OCI-LY1 (cell line): ENCODE measurements around the gene TPBGL.
A peak's percentile ranks its signal among the peaks of the same experiment; 100 is the strongest.

ENCODE experiments used
- H2AFZ ChIP-seq: fragments of 200-600 bp; sonication (generic), shearing (Covaris generic); 2 replicates; pipeline ENCODE4 v1.6.0; 2014; ENCODE audit warnings: antibody characterized with exemption, mild to moderate bottlenecking, low read length
- H3F3A ChIP-seq: fragments of 200-600 bp; sonication (generic), shearing (Covaris generic); 2 replicates; pipeline ENCODE4 v1.6.0; 2014; ENCODE audit warnings: mild to moderate bottlenecking, antibody characterized with exemption, low read length, moderate library complexity; ENCODE audit not compliant: insufficient read depth
- H3K27ac ChIP-seq: fragments of 200-600 bp; sonication (generic); 2 replicates; pipeline ENCODE4 v1.5.1; 2014; ENCODE audit warnings: low read length, mixed run types, mild to moderate bottlenecking, low read depth; ENCODE audit not compliant: poor library complexity, severe bottlenecking
- H3K27me3 ChIP-seq: fragments of 200-600 bp; sonication (generic); 2 replicates; pipeline ENCODE4 v1.6.0; 2014; ENCODE audit warnings: antibody characterized with exemption, mild to moderate bottlenecking, low read length, moderate library complexity; ENCODE audit not compliant: insufficient read depth
- H3K36me3 ChIP-seq: fragments of 200-600 bp; sonication (generic); 2 replicates; pipeline ENCODE4 v1.6.1; 2014; ENCODE audit warnings: mild to moderate bottlenecking, antibody characterized with exemption, low read length, moderate library complexity, mixed read lengths; ENCODE audit not compliant: insufficient read depth
- H3K4me1 ChIP-seq: fragments of 200-600 bp; sonication (generic); 2 replicates; pipeline ENCODE4 v1.5.1; 2014; ENCODE audit warnings: mild to moderate bottlenecking, low read length, moderate library complexity; ENCODE audit not compliant: insufficient read depth, severe bottlenecking
- H3K4me2 ChIP-seq: fragments of 200-600 bp; sonication (generic), shearing (Covaris generic); 2 replicates; pipeline ENCODE4 v1.6.1; 2014; ENCODE audit warnings: low read length
- H3K4me3 ChIP-seq: fragments of 200-600 bp; sonication (generic); 2 replicates; pipeline ENCODE4 v1.5.1; 2014; ENCODE audit warnings: low read length, low read depth, mild to moderate bottlenecking, mixed read lengths; ENCODE audit not compliant: poor library complexity, severe bottlenecking
- H3K79me2 ChIP-seq: fragments of 200-600 bp; shearing (Covaris generic); 2 replicates; pipeline ENCODE4 v1.6.1; 2016; ENCODE audit warnings: mixed run types, low read length, mixed read lengths; ENCODE audit not compliant: insufficient read depth
- H3K9ac ChIP-seq: fragments of 200-600 bp; sonication (generic), shearing (Covaris generic); 2 replicates; pipeline ENCODE4 v1.6.1; 2014; ENCODE audit warnings: mild to moderate bottlenecking, low read length, mixed read lengths
- H3K9me2 ChIP-seq: fragments of 200-600 bp; sonication (generic), shearing (Covaris generic); 2 replicates; pipeline ENCODE4 v1.6.1; 2014; ENCODE audit warnings: low read depth, mild to moderate bottlenecking, low read length, mixed read lengths
- H3K9me3 ChIP-seq: fragments of 200-600 bp; shearing (Covaris generic); 2 replicates; pipeline ENCODE4 v1.6.1; 2014; ENCODE audit warnings: low read length, mixed read lengths
- H4K20me1 ChIP-seq: fragments of 200-600 bp; sonication (generic), shearing (Covaris generic); 2 replicates; pipeline ENCODE4 v1.6.0; 2016; ENCODE audit warnings: mild to moderate bottlenecking, low read length; ENCODE audit not compliant: insufficient read depth
- CTCF ChIP-seq: fragments of 200-600 bp; sonication (generic), shearing (Covaris generic); IDR thresholded peaks from 2 replicates; pipeline ENCODE4 v1.5.1; 2017; ENCODE audit warnings: mild to moderate bottlenecking, antibody characterized with exemption, low read length, moderate library complexity, mixed read lengths
- EZH2 ChIP-seq: fragments of 200-600 bp; sonication (generic), shearing (Covaris generic); IDR thresholded peaks from 2 replicates; pipeline ENCODE4 v1.8.0; 2017; ENCODE audit warnings: borderline replicate concordance, mixed run types, mild to moderate bottlenecking, antibody characterized with exemption, low read length, moderate library complexity, mixed read lengths

The TPBGL gene

GRCh38 chr11:75244052-75244814 is 3.7 kb downstream of the TPBGL start:
- Histone ChIP-seq H3K27me3 (0 out of 2 replicates have a peak, but pooled peaks cover 4% of the 10 kb centered on the region), H3K4me2 (no peak overlapping the region), H3K36me3 (no peaks in the 10 kb centered on the region), H3K4me3 (no peak overlapping the region), H3K9me2 (no peaks in the 10 kb centered on the region), H4K20me1 (no peaks in the 10 kb centered on the region), H3K27ac (no peak overlapping the region), H3K9me3 (no peaks in the 10 kb centered on the region), H3K9ac (no peak overlapping the region), H3K79me2 (no peaks in the 10 kb centered on the region), H2AFZ (no peak overlapping the region), H3F3A (no peaks in the 10 kb centered on the region), H3K4me1 (no peaks in the 10 kb centered on the region)
- TF ChIP-seq EZH2 (no peak), CTCF (no peak)

DNA sequence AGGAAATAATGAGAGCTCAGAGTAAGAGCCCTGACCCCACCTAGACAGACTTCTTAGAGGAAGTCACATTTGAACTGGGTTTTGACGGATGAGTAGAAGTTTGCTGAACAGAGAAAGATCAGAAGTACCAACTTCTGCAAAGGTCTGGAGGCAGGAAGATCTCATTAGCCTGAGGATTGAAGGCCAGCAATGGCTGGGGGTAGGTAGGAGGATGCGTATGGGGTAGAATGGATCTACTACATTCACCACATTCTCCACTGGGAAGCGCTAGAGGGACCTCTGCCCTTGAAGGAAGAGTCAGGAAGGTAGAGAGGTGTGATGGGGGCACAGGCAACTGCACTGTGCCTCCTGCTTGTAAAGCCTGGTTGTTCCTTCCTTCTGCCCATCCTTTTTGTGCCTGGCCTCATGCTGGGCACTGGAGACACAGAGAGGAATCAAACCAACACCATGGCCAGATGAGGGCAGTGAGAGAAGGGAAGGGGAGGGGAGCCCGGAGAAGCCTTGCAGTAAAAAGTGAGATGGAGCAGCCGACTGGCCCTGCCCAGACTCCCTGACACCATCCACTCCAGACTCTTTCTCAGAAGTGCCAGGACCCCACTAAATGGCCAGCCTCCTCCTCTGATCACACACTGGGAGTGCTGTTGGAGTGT is 4.9 kb downstream of the TPBGL start:
- no peaks in the 10 kb centered on the region for H3K4me1 ChIP-seq
- TF ChIP-seq CTCF (peak; percentile 12; the same call in 1 of the 2 replicates), EZH2 (no peak)
- 0 out of 2 replicates have a peak, but pooled peaks cover 4% of the 10 kb centered on the region for H3K27me3 ChIP-seq
- no peak overlapping the region for H3K27ac ChIP-seq
- no peaks in the 10 kb centered on the region for H3K9me3 ChIP-seq
- H3K4me2 ChIP-seq: no peak overlapping the region
- no peaks in the 10 kb centered on the region for H4K20me1 ChIP-seq
- no peak overlapping the region for H2AFZ ChIP-seq
- no peaks in the 10 kb centered on the region for H3F3A ChIP-seq
- no peak overlapping the region for H3K4me3 ChIP-seq
- no peaks in the 10 kb centered on the region for H3K9me2 ChIP-seq
- H3K79me2 ChIP-seq: no peaks in the 10 kb centered on the region
- H3K36me3 ChIP-seq: no peaks in the 10 kb centered on the region
- H3K9ac ChIP-seq: no peak overlapping the region

DNA sequence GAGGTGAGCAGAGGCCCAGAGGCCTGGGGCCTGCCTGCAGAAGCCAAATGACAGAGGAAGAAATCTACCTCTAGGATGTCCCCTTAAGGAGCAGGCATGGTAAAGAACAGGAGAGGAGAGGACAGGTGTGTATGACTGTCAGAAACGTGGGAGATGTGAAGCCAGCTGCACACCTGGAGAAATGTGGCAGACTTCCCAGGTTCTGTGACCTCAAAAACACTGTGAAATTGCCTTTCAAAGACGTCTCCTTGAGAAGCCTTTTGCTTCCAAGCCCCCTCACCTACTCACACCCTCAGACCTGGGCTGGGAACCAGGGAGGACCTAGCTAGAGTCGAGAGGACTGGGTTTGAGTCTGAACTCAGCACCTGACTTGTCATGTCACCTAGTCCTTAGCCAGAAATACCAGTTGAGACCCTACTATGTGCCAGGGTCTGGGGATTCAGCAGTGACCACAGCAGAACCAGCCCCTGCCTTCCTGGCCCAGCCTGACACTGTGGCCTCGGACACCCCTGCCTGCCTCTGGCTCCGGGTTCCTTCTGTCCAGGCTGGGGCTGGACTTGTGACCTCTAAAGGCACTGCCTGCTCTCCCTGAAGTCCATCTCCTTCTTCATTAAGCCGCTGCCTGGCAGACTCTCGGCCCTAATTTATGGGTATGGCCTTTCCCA is 5.6 kb downstream of the TPBGL start:
- Histone ChIP-seq H2AFZ (no peak overlapping the region), H3K9ac (no peak overlapping the region), H3K36me3 (no peaks in the 10 kb centered on the region), H3K79me2 (no peaks in the 10 kb centered on the region), H4K20me1 (no peaks in the 10 kb centered on the region), H3K27ac (no peak overlapping the region), H3K4me1 (no peaks in the 10 kb centered on the region), H3K27me3 (0 out of 2 replicates have a peak, but pooled peaks cover 4% of the 10 kb centered on the region), H3K4me3 (no peak overlapping the region), H3K4me2 (no peak overlapping the region), H3K9me3 (no peaks in the 10 kb centered on the region), H3K9me2 (no peaks in the 10 kb centered on the region), H3F3A (no peaks in the 10 kb centered on the region)
- TF ChIP-seq EZH2 (no peak), CTCF (no peak)
